Measurements from ENCODE around the gene ANKRD23.
"Not testable (repeated sequence)": the region's sequence is repeated elsewhere in the genome, so short reads cannot be mapped to it uniquely, and the experiment has no call there.

Gene ANKRD23

DNA sequence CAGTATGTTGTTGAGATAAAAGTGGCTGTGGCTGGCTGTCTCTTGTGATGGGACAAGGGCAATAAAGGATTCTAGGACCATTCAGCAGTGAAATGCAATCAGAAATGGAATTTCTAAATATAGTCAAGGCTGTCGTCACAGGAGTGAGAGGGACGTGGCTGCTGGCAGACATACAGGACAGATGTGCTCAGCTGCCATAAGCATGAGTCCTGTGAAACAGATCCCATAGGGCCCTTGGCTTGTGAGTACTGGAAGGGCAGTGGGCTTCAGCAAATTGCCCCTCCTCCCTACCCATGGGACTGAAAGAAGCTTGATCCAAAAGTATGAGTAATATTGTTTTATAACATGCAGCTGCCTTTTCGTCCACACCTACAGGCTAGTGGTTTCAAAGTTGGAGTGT is 31.9 kb downstream of the ANKRD23 start:
- no peak for DNase-seq

- no peak for DNase-seq
These were observed 33.0 kb downstream of the ANKRD23 start for GRCh38 chr2:96810783-96811192.

DNA sequence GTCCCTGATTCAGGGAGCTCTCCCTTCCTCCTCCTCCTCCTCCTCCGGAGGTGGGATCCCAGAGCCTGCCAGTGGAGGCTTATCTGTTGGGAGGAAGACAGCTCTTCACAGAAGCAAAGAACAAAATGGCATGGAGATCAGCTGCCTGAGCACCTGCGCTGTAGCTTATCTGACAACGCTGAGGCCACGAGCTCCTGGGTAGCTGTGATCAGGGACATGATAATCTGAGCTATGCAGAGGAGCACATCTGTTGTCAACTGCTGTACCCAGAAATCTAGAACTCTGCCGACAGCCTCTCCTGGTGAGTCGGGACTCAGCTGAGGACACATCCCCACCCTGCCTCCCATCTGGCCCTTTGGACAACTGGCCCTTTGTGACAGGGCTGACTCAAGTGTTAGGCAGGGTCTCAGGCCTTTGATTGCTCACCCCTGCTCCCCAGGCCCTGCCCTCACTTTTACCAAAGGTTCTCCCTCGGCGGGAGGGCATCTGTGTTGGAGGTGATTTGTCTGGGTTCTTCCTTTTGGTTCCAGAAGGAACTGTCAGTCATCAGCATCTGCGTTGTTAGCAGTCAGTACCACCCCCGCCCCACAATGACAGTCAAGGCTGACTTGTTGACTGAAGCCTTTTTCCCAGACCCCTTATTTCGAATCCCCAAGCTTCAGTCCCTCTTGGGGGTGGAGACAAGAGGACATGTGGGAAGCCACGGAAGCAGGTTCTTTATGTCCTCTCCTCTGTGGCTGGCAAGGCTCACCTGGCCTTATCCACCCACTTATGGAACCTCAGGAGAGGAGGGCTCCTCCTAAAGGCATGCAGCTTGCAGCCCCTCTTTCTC is 33.7 kb downstream of the ANKRD23 start:
- DNase-seq, result no peak

GRCh38 chr2:96809216-96809882 is 34.5 kb downstream of the ANKRD23 start:
- DNase-seq, result no peak

- DNase-seq, result no peak
These were observed 35.5 kb downstream of the ANKRD23 start for GRCh38 chr2:96808176-96808837.

DNA sequence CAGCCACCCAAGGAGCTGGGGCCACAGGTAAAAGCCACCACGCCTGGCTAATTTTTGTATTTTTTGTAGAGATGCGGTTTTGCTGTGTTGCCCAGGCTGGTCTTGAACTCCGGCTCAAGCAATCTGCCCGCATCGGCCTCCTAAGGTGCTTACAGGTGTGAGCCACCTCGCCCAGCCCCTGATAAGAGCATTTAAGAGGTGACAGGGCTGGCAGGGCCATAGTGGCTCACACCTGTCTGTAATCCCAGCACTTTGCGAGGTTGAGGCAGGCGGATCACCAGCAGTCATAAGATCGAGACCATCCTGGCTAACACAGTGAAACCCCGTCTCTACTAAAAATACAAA is 36.7 kb downstream of the ANKRD23 start:
- DNase-seq, result no peak

DNA sequence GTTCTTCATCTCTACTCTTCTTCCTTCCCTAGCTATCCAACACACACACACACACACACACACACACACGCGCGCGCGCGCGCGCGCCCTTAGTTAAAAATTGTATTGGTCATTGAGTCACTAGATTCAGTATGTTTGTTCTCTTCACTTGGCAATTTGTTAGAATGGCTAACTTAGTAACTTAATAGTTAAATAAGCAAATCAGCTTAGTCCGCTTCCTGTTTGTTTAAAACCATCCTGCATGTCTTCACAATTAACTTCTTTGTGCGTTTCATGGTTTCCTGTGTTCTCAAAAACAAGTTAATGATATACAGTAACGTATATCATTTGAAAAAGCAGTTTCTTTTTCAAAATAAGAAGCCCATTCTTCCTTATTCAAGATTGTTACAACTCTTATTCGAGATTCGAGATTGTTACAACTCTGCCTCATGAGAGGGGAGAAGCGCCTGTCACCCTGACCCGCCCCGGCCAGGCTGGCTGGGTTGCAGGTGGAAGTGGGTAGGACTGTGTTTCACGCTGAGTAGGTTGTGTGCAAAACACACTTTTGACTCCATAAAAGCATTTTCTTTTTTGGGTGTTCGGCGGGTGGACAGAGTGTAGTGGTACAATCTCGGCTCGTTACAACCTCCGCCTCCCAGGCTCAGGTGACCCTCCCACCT is 37.2 kb downstream of the ANKRD23 start:
- no peak for DNase-seq

- DNase-seq, result not testable (repeated sequence)
These were observed 37.9 kb downstream of the ANKRD23 start for GRCh38 chr2:96805946-96806345.

GRCh38 chr2:96804986-96805385 is 38.8 kb downstream of the ANKRD23 start:
- DNase-seq, result no peak

DNA sequence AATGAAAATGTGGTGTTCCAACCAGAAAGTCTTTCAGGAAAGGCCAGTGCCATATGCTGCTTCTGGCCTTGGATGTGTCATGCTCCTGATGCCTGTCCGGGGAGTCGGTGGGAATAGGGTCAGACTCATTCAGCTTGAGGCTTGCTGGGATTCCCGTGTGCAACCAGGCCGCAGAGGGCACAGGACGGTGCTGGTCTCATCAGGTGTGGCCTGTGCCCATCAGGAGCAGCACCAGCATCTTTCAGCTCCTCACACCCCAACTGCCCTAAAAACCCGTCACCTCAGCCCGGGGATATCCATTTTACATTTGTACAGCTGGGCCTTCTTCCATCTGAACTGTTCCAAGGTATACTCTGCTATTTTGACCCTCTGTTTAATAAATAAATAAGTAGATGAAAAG is 41.1 kb downstream of the ANKRD23 start:
- DNase-seq, result no peak

GRCh38 chr2:96801786-96802595 is 41.8 kb downstream of the ANKRD23 start:
- no peak for DNase-seq

DNA sequence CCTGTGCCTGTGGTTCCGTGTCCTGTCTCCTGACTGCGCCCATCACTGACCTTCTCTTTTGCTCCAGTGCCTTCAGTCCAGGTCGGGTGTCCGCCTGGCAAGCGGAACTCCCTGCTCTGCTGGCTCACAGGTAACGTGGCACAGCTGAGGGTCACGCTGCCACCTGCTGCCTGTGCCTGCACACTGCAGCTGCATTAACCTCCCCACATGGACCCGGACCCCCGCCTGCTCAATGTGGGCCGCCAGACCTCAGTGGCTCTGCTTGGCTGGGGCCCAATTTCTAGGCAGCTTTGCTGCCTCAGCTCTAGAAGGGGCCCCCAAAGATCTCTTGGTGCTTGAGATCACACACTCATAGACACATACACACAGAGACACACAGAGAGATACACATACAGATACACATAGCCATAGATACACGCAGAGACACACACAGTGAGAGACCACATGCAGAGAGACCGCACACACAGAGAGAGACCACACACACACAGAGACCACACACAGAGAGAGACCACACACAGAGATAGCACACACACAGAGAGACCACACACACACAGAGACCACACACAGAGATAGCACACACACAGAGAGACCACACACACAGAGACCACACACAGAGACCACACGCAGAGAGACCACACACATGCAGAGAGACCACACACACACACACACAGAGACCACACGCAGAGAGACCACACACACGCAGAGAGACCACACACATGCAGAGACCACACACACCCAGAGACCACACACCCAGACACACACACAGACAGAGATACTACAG is 42.6 kb downstream of the ANKRD23 start:
- peak; percentile 13 for DNase-seq

GRCh38 chr2:96800061-96801004 is 43.5 kb downstream of the ANKRD23 start:
- DNase-seq, result no peak

- no peak for DNase-seq
These were observed 44.2 kb downstream of the ANKRD23 start for GRCh38 chr2:96799623-96799935.

DNA sequence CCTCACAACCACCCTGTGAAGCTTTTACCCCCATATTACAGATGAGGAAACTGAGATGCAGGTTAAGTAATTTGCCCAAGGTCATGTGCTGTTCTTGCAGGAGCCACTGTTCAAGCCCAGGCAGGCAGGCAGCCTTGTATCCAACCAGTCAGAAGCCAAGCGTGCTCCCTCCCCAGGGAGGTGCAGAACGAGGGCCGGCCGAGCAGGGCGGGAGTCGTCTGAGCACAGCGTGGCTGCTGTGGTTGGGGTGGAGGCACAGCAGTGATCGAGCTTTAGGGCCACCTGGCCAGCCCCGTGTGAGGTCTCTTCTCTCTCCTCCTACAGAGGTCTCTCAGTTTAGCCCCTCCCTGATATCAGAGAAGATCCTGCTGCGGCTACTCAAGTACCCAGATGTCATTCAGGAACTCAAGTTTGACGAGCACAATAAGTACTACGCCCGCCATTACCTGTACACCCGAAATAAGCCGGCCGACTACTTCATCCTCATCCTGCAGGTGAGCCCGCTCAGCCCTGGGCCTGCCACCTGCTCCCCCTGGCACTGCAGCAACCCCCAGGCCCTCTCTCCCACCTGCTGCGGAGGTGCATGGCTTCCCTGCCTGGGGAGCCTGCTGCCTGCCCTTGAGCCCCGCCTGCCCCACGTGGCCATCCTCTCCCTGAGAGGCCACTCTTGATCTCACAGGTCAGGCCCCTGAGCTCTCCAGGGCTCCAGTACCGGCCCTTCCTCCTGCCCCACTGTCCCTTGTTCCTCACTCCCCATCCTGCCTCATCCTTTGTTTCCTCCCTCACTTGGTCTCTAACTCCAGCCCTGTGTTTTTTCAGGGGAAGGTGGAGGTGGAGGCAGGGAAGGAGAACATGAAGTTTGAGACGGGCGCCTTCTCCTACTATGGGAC is 44.8 kb downstream of the ANKRD23 start:
- no peak for DNase-seq

GRCh38 chr2:96797066-96797625 is 46.7 kb downstream of the ANKRD23 start:
- no peak for DNase-seq

DNA sequence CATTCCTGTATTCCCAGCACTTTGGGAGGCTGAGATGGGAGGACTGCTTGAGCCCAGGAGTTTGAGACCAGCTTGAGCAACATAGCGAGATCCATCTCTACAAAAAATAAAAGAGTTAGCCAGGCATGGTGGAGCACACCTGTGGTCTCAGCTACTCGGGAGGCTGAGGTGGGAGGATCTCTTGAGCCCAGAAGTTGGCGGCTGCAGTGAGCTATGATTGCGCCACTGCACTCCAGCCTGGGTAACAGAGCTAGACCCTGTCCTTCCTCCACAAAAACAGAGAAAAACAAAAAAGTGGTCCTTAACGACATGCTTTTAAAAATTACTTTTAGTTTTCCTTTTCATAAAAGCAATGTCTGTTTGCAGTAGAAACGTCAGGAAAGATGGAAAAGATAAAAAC is 47.3 kb downstream of the ANKRD23 start:
- DNase-seq, result not testable (repeated sequence)

DNA sequence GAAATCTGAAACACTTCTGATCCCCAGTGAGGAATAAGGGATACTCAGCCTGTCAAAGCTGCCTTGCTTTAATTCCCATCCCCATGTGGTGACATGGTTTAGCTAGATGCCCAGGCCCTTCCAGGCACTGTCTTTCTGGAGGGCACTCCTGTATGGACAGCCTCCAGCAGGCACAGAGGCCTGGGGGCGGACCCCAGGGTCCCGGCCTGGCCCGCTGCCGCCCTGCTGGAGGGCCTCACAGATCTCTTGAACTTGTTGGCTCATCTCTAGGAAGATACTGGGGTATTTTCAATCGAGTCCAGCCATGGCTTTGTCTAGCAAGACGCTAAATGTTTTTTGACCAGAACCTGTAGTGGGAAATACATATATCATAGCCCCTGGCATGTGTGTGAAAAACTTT is 48.7 kb downstream of the ANKRD23 start:
- DNase-seq, result no peak

Measured in NCI-H774 (cell line).